Lower lobe of right lung (tissue), 2 donors: Measurements from ENCODE around the gene SMAD6. TPM values are rescaled to one million over a fixed set of nuclear protein-coding genes. Genes with fewer than 3 reads are reported as not detected.

ENCODE experiments used
- ATAC-seq, 2 donors: fragments of 200-7000 bp; cut with Tn5 transposase; one replicate each; pipeline ENCODE4 v1.9.1; 2020 to 2022; ENCODE audit warnings: mild to moderate bottlenecking in 2 of 2, moderate library complexity in 2 of 2
- DNase-seq: peaks from one replicate; pipeline ENCODE4 v3.0.0-alpha.2; 2020
- H3K27ac ChIP-seq: fragments of 200-600 bp; one replicate; pipeline ENCODE4 v1.8.0; 2022
- H3K27me3 ChIP-seq: fragments of 200-600 bp; one replicate; pipeline ENCODE4 v1.8.0; 2022; ENCODE audit warnings: low read depth
- H3K36me3 ChIP-seq: fragments of 200-600 bp; one replicate; pipeline ENCODE4 v1.8.0; 2022; ENCODE audit warnings: mild to moderate bottlenecking
- H3K4me1 ChIP-seq: fragments of 200-600 bp; one replicate; pipeline ENCODE4 v1.8.0; 2022
- H3K4me3 ChIP-seq: fragments of 200-600 bp; one replicate; pipeline ENCODE4 v1.8.0; 2022; ENCODE audit warnings: mild to moderate bottlenecking
- H3K9me3 ChIP-seq: fragments of 200-600 bp; one replicate; pipeline ENCODE4 v1.8.0; 2022
- CTCF ChIP-seq: fragments of 200-600 bp; IDR thresholded peaks from one replicate; pipeline ENCODE4 v1.8.0; 2022; ENCODE audit warnings: antibody characterized with exemption, mild to moderate bottlenecking
- intact Hi-C: fragments of 100-400 bp; cut with DNase I; formaldehyde crosslinking; loops from one replicate; pipeline ENCODE4 v1.11.0; 2022
- total RNA-seq: library from RNA; stranded (reverse); fragmentation: NEBNext Ultra II Directional; extraction: Animal tissue kit (Norgen Biotek cat#: 25700); gene quantifications from one replicate; pipeline ENCODE4 v1.2.1, GENCODE V29; 2021
- donor health status: DM: no; HTN: yes; CAD: no; lungs with severe emphysema.

SMAD6 gene
- total RNA-seq, 1 donor from 2014 or later, result 159 TPM

- no peak overlapping the region for H3K4me3 ChIP-seq
- no peaks in the 10 kb centered on the region for H3K9me3 ChIP-seq
- peaks cover 39% of the 10 kb centered on the region for H3K4me1 ChIP-seq
- intact Hi-C loops, result no loop called here
- no peak for TF ChIP-seq CTCF
- no peak for ATAC-seq
- peak overlapping the region; percentile 76 for H3K27ac ChIP-seq
- no peaks in the 10 kb centered on the region for H3K27me3 ChIP-seq
- DNase-seq, result no peak
- H3K36me3 ChIP-seq, result no peaks in the 10 kb centered on the region
Observed at GRCh38 chr15:66658855-66659254, 43.2 kb upstream of the SMAD6 start.

- TF ChIP-seq CTCF, result no peak
- no peak overlapping the region for H3K27ac ChIP-seq
- intact Hi-C loops, result no loop called here
- no peaks in the 10 kb centered on the region for H3K36me3 ChIP-seq
- ATAC-seq (no peak), DNase-seq (no peak)
- no peaks in the 10 kb centered on the region for H3K9me3 ChIP-seq
- H3K27me3 ChIP-seq, result no peaks in the 10 kb centered on the region
- peaks cover 39% of the 10 kb centered on the region for H3K4me1 ChIP-seq
- H3K4me3 ChIP-seq, result no peak overlapping the region
Observed at GRCh38 chr15:66659384-66659783, 42.7 kb upstream of the SMAD6 start.

DNA sequence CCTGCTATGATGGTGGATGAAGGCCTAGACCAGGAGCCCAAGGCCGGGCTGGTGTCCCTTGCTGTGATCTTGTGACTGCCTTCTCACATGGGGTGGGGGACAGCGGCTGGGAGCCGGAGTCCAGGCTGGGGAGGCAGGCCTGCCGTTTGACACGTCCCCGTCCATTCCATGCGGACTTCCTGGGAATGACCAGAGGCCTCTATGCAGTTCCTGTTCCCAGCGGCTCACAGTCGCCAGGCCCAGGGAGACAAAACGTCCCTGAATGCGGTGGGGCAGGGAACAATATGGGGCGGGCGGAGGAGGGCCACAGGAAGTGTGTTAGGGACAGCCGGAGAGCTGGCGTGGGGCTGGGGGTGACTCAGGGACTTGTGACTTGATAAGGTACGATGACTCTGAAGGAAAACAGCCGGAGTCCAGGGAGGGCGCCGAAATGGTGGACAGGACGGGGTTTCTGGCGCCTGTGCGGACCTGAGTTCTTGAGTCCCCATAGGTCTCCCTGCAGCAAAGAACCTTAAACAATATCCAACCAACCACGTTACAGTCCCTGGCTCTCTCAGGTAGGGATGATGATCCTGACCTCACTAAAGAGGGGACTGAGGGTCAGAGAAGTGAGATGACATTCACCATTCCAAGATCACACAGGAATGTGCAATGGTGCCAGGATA lies 40.5 kb upstream of the SMAD6 start:
- Histone ChIP-seq H3K36me3 (no peaks in the 10 kb centered on the region), H3K27ac (peak overlapping the region; percentile 80), H3K4me3 (no peak overlapping the region), H3K27me3 (no peaks in the 10 kb centered on the region), H3K4me1 (peaks cover 25% of the 10 kb centered on the region), H3K9me3 (no peaks in the 10 kb centered on the region)
- peak; percentile 69 for DNase-seq
- TF ChIP-seq CTCF, result no peak
- ATAC-seq, result peak; percentile 69 to 78
- intact Hi-C loops, result no loop called here

DNA sequence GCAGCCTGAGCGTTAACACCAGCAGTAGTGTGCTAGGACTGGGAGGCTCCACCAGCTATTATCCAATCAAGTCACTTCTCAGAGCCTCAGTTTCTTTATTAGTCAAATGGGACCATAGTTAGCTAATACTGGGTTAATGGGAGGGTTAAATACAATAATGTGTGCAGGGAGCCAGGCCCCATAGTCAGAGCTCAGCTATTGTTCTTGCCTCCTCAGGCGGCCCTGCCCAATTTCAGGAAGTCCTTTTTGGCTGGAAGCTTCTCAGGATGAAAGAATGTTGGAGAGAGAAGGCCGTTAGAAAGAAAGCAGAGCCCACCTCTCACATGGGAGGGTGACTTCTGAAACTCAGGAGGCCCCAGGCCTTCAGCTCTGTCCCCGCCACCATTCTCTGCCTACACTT lies 39.5 kb upstream of the SMAD6 start:
- H3K36me3 ChIP-seq, result no peaks in the 10 kb centered on the region
- intact Hi-C loops, result no loop called here
- ATAC-seq, result no peak
- no peak for TF ChIP-seq CTCF
- no peak overlapping the region for H3K4me3 ChIP-seq
- H3K9me3 ChIP-seq, result no peaks in the 10 kb centered on the region
- H3K4me1 ChIP-seq, result peaks cover 22% of the 10 kb centered on the region
- no peaks in the 10 kb centered on the region for H3K27me3 ChIP-seq
- DNase-seq, result no peak
- H3K27ac ChIP-seq, result peak overlapping the region; percentile 80

GRCh38 chr15:66663664-66664063 lies 38.4 kb upstream of the SMAD6 start:
- Histone ChIP-seq H3K9me3 (no peaks in the 10 kb centered on the region), H3K4me1 (peaks cover 16% of the 10 kb centered on the region), H3K36me3 (no peaks in the 10 kb centered on the region), H3K27ac (no peak overlapping the region), H3K27me3 (no peaks in the 10 kb centered on the region), H3K4me3 (no peak overlapping the region)
- no peak for TF ChIP-seq CTCF
- intact Hi-C loops, result no loop called here
- no peak for DNase-seq
- no peak for ATAC-seq
